ENCODE measurements around the gene NRXN3.

- TF ChIP-seq CTCF (IDR thresholded peaks at IDR 0.05) (no peak), POLR2A (IDR thresholded peaks at IDR 0.05) (no peak)
Measured at GRCh38 chr14:78123650-78124253, 46.4 kb upstream of the NRXN3 start.
